ENCODE data around the gene CASZ1.

DNA sequence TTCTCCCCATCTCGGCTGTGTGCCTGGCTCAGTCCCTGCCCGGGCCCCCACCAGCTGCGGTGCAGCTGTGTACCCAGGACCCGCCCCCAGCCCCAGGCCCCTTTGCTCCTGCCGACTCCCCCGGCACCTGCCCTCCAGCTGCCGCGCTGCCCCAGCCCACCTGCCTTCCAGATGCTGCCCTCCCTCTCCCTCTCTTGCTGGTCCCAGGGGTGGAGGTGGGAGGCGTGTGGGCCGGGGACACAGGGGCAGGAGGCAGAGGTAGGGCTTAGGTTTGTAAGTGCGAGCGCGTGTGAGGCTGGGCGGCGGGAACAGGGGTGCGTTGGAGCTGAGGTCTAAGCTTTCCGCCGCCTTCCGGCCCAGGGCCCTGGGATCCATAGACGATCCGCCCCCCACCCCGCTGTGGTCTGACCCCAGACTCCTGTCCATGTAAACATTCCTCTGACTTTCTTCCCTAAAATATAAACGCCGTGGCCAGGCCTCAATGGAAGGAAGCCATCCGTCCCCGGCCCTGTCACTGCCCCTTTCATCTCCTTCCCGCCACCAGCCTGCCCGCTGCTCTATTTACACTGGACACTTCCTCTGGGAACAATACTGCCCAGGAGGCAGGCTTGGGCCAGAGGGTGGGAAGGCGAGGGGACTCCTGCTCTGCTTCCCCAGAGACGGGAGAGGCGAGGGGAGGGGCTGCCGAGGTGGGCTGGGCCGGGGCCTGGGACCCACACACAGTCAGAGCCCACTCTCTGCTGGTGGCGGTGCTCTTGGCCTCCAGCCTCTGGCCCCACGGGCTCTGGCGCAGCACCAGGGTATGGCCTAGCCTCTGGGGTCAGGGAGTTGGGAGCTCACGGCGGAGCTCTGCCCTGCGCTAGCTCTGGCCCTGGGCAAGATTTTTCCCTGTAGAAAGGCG is 128.3 kb downstream of the CASZ1 start:
- TF ChIP-seq POLR2A (IDR thresholded peaks at IDR 0.05; ENCODE audit: low read depth) = no peak
- TF ChIP-seq, protein P1, sequence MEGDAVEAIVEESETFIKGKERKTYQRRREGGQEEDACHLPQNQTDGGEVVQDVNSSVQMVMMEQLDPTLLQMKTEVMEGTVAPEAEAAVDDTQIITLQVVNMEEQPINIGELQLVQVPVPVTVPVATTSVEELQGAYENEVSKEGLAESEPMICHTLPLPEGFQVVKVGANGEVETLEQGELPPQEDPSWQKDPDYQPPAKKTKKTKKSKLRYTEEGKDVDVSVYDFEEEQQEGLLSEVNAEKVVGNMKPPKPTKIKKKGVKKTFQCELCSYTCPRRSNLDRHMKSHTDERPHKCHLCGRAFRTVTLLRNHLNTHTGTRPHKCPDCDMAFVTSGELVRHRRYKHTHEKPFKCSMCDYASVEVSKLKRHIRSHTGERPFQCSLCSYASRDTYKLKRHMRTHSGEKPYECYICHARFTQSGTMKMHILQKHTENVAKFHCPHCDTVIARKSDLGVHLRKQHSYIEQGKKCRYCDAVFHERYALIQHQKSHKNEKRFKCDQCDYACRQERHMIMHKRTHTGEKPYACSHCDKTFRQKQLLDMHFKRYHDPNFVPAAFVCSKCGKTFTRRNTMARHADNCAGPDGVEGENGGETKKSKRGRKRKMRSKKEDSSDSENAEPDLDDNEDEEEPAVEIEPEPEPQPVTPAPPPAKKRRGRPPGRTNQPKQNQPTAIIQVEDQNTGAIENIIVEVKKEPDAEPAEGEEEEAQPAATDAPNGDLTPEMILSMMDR (IDR thresholded peaks at IDR 0.05) = no peak
